ENCODE measurements around the gene UQCRQ. TPM values are rescaled to one million over a fixed set of nuclear protein-coding genes. Genes with fewer than 3 reads are reported as not detected.

The UQCRQ gene
- total and polyA plus RNA-seq, 2 of the 13 experiments (the other 11 are each of a cell fraction or from before 2014, with no cell fraction given): 257 to 575 TPM

DNA sequence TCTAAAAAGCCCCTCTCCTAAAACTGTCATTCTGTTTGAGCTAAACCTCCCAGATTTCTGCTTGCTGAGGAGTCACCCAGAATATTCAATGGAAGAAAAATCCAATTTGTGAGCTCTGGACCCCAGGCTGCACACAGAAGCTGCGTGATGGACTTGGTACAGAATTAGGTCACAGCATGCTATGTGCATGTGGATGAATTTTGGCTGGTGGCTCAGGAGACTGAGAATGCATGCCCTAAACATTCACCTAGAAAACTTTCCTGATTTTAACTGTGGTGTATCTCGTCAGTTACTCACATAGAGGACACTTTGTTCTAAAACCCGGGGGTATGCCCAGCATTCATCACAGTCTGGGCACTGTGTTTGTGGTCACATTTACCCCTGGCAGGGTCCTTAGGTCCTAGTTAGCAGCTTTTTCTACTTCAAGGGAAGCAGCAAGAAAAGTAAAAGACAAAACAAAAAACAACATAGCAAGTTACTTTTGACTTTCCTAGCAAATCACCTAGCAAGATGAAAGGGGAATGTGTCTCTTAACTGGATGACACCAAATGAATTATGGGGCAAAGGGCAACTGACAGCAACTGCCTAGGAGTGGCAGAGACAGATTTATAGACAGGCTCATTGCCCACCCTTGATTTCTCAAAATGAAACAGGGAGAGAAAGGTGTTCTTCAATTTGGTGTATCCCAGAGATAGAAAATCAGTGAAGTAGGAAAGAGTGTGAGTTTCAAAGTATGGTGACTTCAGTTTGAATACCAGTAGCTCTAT lies 27.7 kb upstream of the UQCRQ start (continued):
- TF ChIP-seq LCORL (IDR thresholded peaks at IDR 0.05) (0 out of 2 replicates have a peak, but pooled peaks have one; percentile 27), LCORL (CRISPR knock-in tag; IDR thresholded peaks at IDR 0.05) (peak; percentile 56), NFE2 (CRISPR knock-in tag; IDR thresholded peaks at IDR 0.05) (no peak), ZNF792 (CRISPR knock-in tag; IDR thresholded peaks at IDR 0.05) (peak; percentile 36; the same call in 1 of the 2 replicates), RORA (CRISPR knock-in tag; IDR thresholded peaks at IDR 0.05) (0 out of 2 replicates have a peak, but pooled peaks have one; percentile 41), ZNF335 (CRISPR knock-in tag; IDR thresholded peaks at IDR 0.05) (no peak), RARA (CRISPR knock-in tag; IDR thresholded peaks at IDR 0.05) (peak; percentile 53; the same call in 1 of the 2 replicates), HOXA3 (CRISPR knock-in tag; IDR thresholded peaks at IDR 0.05) (peak; percentile 38; the same call in 1 of the 2 replicates), FOXP1 (IDR thresholded peaks at IDR 0.05) (no peak), FOXP1 (CRISPR knock-in tag; IDR thresholded peaks at IDR 0.05) (peak; percentile 26; the same call in 1 of the 2 replicates), ETV5 (CRISPR knock-in tag; IDR thresholded peaks at IDR 0.05; ENCODE audit: borderline replicate concordance) (peak; percentile 23; the same call in 1 of the 2 replicates), REPIN1 (CRISPR knock-in tag; IDR thresholded peaks at IDR 0.05; ENCODE audit: borderline replicate concordance, low read depth) (peak; percentile 48), ZNF12 (CRISPR knock-in tag; IDR thresholded peaks at IDR 0.05) (no peak), MYC (CRISPR knock-in tag; IDR thresholded peaks at IDR 0.05; ENCODE audit: borderline replicate concordance) (peak; percentile 53; the same call in 1 of the 2 replicates), GFI1 (CRISPR knock-in tag; IDR thresholded peaks at IDR 0.05; ENCODE audit: borderline replicate concordance) (peak; percentile 40; the same call in 1 of the 2 replicates), TBP (CRISPR knock-in tag; IDR thresholded peaks at IDR 0.05) (no peak), PHF21A (CRISPR knock-in tag; IDR thresholded peaks at IDR 0.05) (0 out of 2 replicates have a peak, but pooled peaks have one; percentile 5), ZNF160 (CRISPR knock-in tag; IDR thresholded peaks at IDR 0.05) (peak; percentile 66), KMT2A (CRISPR knock-in tag; IDR thresholded peaks at IDR 0.05) (no peak), TARDBP (CRISPR knock-in tag; IDR thresholded peaks at IDR 0.05) (peak; percentile 4; the same call in 1 of the 2 replicates), MED1 (CRISPR knock-in tag; IDR thresholded peaks at IDR 0.05) (peak; percentile 83), ZNF432 (CRISPR knock-in tag; IDR thresholded peaks at IDR 0.05; ENCODE audit: borderline replicate concordance) (no peak), CEBPG (CRISPR knock-in tag; IDR thresholded peaks at IDR 0.05) (peak; percentile 37; the same call in 1 of the 2 replicates), ZFP1 (CRISPR knock-in tag; IDR thresholded peaks at IDR 0.05) (no peak), ZNF460 (CRISPR knock-in tag; IDR thresholded peaks at IDR 0.05; ENCODE audit: borderline replicate concordance) (no peak), ARID2 (CRISPR knock-in tag; IDR thresholded peaks at IDR 0.05; ENCODE audit: borderline replicate concordance) (no peak)
- TF ChIP-seq, protein P1, sequence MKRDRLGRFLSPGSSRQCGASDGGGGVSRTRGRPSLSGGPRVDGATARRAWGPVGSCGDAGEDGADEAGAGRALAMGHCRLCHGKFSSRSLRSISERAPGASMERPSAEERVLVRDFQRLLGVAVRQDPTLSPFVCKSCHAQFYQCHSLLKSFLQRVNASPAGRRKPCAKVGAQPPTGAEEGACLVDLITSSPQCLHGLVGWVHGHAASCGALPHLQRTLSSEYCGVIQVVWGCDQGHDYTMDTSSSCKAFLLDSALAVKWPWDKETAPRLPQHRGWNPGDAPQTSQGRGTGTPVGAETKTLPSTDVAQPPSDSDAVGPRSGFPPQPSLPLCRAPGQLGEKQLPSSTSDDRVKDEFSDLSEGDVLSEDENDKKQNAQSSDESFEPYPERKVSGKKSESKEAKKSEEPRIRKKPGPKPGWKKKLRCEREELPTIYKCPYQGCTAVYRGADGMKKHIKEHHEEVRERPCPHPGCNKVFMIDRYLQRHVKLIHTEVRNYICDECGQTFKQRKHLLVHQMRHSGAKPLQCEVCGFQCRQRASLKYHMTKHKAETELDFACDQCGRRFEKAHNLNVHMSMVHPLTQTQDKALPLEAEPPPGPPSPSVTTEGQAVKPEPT (CRISPR knock-in tag; IDR thresholded peaks at IDR 0.05; ENCODE audit: low read depth): no peak
- TF ChIP-seq, protein P2, sequence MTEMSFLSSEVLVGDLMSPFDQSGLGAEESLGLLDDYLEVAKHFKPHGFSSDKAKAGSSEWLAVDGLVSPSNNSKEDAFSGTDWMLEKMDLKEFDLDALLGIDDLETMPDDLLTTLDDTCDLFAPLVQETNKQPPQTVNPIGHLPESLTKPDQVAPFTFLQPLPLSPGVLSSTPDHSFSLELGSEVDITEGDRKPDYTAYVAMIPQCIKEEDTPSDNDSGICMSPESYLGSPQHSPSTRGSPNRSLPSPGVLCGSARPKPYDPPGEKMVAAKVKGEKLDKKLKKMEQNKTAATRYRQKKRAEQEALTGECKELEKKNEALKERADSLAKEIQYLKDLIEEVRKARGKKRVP (CRISPR knock-in tag; IDR thresholded peaks at IDR 0.05): 0 out of 4 replicates have a peak, but pooled peaks of 1 of the 2 experiments have one; percentile 23
- TF ChIP-seq, protein P3, sequence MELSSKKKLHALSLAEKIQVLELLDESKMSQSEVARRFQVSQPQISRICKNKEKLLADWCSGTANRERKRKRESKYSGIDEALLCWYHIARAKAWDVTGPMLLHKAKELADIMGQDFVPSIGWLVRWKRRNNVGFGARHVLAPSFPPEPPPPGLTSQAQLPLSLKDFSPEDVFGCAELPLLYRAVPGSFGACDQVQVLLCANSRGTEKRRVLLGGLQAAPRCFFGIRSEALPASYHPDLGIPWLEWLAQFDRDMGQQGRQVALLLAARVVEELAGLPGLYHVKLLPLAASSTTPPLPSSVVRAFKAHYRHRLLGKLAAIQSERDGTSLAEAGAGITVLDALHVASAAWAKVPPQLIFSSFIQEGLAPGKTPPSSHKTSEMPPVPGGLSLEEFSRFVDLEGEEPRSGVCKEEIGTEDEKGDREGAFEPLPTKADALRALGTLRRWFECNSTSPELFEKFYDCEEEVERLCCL (CRISPR knock-in tag; IDR thresholded peaks at IDR 0.05; ENCODE audit: borderline replicate concordance): no peak
